GM21360 (cell line): ENCODE data around the gene HCFC1.

Experiments
- ATAC-seq: cut with Tn5 transposase; IDR thresholded peaks from one replicate; pipeline ENCODE4 v1.9.1; 2021; ENCODE audit warnings: mild to moderate bottlenecking, moderate library complexity; ENCODE audit not compliant: unreplicated experiment

The HCFC1 gene

DNA sequence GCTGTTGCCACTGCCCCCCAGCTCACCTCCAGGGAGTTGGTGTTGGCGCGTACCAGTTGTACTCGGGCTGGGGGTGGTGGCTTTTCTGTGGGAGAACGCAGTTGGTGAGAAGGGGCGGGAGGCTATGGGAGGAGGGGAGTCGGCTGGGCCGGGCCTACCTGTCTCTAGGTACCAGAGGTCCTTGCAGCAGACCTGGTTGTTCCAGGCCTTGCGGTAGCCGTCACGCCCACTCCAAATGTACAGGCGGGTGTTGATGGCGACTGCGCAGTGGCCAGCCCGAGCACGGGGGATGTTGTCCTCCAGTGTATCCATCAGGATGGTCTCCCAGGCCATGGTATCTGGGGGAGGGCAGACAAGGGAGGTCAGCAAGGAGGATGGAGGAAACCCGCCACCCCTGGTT, 11.5 kb downstream of the HCFC1 start:
- no peak for ATAC-seq

DNA sequence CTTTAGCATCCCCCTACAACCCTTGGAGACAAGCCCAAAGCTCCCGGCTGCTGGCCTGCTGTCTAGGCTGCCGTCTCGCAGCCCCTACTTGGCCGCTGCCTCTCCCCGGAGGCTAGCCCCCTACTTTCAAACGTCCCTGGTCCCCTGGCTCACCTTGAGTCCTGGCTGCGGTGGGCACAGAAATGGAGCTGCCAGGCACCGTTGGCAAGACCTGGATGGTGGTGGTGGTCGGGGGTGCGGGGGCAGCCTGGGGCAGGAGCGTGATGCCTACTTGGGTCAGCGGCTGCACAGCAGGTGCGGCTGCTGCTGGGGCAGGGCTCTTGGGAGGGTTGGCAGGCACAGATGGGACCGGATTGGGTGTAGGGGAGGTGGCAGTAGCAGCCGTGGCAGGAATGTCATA, 12.0 kb downstream of the HCFC1 start:
- ATAC-seq = no peak

DNA sequence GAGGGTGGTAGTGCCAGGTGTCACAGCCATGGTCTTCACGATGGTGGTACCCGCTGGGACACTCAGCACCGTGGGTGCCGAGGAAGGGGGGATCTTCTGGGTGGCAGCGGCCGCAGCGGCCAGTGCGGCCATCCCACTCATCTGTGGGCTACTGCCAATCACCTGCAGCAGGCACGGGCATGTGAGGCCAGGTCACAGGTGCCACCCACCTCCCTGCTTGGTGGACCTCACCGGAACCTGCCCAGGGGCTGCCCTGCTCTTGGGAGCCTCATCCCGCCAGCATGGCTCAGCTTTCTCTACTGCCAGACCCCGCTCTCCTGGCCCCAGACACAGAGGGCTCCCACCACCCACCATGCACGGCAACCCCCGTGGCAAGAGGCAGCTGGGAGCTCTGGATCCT, 13.0 kb downstream of the HCFC1 start:
- no peak for ATAC-seq

DNA sequence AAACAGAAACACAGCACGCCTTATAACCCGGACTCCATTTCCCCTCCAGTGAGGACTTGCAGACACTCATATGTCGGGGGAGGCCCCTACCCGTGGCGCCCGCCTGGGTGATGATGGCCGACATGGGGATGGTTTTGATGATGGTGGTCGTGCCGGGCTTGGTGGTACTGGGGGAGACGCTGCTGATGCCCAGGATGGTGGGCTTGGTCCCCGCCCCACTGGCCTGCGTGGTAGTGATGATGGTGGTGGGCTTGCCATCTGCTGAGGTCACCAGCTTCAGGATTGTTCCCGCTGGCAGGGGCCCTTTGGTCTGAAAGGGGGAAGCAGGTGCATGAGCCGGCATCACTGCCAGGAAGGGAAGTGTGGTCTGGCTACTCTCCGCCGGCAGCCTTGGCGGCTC, 14.4 kb downstream of the HCFC1 start:
- ATAC-seq = no peak

DNA sequence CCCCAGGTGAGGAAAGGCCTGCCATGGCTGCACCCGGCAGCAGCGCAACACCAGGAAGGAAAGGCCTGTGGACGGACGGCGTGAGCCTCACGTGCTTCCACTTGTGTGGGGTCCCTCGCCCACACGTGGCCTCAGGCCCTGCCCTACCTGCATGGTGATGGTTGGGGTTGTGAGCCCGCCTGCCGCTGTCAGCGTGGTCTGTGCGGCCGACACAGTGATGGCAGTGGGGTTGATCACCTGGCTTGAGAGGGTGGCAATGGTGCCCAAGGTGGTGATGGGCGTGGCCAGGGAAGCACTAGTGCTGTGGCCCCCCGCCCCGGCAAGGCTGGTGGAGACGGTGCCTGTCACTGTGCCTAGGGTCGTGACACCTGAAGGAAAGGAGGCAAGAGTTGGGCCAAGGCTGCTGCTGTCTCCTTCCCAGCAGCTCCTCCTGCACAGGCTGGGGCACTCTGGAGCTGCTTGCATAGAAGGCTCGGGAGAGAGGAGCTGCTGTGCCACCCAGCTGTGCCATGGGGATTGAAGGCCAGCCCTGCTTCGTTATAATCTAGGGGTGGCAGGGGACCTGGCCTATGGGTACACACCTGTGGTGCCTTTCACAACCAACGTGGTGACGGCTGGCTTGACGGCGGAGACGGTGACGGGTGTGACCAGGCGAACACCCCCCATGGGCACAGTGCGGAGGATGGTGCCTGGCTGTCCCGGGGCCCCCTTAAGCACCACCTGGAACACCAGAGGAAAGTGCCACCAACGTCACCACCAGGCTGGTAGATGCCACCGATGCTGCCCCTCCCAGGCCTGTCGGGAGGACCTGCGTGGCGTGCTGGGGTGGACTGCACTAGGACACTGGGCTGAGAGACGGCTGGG, 15.3 kb downstream of the HCFC1 start:
- ATAC-seq = no peak

DNA sequence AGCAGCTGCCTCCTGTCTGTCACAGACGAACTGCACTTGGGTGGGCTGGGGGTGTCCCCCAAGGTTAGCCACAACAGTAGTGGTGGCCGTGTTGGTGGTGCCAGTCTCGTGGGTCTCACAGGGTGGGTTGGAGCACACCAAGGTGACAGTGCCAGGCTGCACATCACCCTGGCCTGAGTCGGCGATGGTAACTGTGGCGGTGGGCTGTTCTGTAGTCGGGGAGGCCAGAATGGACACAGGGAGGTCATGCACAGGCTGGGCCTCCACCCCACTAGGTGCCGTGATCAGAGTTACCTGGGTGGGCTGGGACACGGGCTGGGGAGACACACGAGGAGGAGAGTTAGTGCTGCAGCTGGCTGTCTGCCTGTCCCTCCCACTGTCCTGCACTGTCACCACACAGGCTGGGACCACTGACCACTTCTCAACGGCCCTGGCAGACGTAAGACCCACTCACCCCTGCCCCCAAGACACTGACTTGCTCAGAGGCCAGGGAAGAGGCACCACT, 16.3 kb downstream of the HCFC1 start:
- no peak for ATAC-seq

DNA sequence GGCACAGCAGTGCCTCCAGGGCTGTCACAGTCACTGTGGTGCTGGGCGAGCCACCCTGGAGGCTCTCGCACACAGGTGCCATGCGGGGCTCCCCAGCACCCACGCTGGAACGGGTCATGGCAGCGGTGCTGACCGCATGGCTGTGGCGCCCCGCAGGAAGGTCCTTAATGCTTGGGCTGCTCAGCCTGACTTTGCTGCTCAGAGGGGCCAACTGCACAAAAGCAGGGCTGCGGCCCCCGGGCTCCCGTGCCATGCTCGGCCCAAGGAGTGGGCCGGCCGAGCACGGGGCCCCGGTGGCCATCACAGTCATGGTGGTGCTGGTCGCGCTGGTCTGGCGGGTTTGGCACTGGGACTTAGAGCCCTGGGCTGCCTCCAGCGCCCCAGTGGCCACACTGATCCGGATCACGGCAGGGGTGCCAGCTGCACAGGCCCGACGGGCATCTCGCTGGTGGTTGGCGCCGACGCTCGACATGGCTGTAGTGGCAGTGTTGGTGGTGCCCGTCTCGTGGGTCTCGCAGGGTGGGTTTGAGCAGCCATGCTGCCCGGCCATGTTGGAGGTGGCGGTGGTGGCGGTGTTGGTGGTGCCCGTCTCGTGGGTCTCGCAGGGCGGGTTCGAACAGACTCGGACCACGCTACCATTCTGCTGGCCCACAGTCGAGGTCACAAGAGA, 16.9 kb downstream of the HCFC1 start:
- ATAC-seq = no peak

DNA sequence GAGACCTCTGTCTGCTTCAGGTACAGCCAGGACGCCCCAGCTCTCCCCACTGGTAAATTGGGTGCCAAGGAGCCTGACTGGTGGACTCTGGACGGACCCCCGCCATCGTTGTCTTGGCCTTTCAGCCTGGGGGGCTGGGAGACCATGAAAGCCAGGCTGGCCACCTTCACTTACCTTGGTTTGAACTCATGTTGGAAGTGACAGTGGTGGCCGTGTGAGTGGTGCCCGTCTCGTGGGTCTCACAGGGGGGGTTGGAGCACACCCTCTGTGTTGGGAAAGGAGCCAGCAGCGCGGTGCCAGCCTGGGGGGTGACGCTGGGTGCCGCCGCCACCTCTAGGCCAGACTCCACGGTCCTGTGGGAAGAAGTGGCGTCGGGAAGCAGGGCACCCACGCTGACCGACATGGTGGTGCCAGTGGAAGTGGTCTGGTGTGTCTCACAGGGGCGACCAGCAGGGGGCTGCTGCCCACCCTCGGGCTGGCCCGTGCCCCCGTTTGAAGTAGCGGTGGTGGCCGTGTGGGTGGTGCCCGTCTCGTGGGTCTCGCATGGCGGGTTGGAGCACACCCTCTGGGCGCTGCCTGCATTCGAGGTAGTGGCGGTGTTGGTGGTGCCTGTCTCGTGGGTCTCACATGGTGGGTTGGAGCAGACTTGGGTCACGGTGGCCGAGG, 17.6 kb downstream of the HCFC1 start:
- ATAC-seq = no peak

DNA sequence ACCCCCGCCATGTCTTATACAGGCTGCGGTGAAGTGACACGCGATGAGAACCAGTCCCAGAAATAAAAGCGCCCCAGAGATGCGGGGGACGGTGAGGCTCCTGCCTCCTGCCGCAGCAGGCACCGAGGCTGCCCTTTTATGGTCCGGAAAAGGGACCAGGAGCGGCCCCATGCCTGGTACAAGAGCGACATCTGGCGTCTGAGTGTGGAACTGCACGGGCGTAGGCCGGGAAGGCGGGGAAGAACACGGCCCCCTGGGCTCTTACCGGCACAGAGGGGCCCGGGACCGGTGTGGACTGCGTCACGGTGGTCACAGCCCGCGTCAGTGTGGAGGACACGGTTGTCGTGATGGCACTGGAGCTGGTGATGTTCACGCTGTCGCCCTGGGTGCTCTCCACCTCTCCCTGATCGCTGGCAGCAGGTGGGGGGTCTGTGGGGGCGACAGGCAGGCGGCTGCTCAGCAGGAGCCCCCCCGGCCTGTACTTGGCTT, 18.2 kb downstream of the HCFC1 start:
- peak; percentile 47 for ATAC-seq

DNA sequence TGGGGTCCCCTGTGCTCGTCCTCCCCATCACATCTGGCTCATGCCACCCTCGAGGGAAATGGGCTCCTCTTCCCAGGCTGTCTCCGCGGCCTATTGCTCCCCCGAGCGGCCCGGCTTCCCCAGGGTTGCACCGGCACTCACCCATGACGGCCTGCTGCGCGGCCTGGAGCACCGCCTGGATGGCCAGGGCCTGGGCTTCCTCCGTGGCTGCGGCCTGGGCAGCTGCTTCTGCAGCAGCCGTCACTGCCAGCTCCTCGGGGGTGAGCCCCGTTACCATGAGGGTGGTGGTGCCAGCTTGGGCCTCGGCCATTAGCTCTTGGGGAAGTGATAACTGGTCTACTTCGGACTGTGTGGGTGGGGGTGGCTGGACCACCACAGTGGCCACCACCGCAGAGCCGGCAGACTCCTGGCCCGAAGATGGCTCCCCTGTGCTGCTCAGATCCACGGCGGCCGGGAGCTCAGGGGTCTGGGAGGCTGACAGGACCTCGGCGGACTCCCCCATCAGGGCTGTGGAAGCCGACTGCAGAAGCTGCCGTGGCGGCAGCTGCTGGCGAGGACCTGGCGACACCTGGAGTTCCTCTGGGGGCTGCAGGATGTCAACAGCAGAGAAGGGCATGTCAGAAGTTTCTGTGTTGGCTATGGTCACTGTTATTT, 19.1 kb downstream of the HCFC1 start:
- ATAC-seq = no peak

DNA sequence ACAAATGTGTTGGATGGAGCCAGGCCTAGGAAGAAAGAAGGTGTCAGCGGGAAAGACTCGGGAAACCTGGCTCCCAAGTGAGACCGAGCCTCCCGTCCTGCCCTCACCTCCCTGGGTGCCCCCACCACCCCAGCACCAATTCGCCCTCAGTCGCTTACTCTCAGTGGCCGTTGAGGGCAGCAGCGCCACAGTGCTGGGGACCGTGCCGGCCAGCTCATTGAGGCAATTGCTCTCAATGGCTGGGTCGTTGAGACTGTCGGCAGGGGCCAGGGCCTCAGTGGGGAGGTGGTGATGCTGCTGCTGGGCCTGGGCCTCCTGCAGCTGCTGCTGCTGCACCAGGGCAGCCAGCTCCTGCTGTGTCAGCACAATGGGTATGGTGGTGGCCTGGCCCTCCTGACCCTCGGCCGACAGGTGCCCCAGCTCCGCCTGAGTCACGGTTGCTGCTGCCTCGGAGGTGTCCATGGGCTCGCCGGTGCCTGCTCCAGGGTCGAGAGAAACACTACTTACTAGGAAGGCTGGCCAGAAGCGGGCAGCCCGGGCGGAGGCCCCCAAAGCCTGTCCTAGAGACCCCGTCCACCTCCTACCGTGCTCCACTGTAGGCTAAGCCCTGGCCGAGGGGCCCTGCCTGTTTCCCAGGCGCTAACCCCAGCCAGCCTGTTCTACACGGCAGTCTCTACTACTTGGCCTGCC, 19.8 kb downstream of the HCFC1 start:
- ATAC-seq = no peak

DNA sequence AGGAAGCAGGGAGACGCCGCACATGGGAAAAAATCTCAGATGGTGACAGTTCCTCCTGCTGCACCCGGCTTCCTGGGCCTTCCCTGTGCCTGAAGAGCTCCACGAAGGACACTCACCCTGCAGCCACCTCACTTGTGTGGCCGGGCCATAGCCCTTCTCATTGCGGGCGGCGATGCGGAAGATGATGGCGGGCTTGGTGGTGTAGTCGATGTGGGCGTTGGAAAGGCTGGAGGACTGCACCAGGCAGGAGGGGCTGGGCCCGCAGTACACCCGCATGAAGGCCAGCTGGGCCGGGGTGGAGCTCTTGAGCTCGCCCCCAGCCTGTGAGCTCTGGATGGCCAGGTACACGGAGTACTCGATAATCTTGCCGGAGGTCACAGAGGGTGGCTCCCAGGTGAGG, 21.5 kb downstream of the HCFC1 start:
- no peak for ATAC-seq

DNA sequence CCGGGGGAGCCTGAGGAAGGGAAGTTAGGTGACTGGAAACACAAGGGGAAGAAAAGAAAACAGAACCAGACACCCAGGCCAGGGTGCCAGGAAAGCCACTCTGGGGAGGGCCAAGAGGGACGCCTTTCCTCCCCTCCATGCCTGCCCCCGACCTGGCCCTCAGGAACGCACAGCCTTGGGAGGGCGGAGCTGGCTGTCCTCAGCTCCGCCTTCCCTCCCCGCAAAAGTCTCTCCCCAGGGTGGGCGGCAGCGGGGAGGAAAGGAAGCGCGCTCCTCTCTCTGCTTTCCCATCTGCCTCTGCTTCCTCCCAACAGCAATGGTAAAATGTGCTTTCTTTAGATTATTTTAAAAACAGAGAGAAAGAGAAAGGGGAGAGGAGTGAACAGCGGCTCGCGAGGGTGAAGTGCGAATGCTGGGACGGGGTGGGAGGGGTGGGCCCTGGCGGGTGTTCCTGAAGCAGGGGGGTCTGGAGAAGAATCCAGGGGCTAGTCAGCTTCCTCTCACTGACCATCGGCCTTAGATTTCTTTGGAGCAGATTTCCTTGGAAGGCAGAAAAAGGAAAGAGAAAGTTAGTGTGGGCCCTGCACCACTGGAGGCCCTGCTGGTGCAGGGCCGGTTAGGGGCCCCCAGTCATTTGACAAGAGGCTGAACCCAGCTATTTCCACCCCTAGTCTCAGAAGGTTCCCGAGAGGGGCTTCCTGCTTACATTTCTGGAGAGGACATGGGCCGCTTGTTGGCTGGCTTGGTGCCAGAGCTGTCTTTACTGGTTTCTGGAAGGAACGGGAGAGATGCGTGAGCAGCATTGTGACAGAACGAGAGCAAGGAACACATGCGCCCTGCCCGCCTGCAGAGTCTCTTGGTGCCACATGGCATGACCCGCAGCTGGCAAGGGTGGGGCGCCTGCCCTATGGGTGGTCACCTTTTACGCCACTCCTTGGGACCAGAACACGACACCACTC, 22.5 kb downstream of the HCFC1 start:
- no peak for ATAC-seq

DNA sequence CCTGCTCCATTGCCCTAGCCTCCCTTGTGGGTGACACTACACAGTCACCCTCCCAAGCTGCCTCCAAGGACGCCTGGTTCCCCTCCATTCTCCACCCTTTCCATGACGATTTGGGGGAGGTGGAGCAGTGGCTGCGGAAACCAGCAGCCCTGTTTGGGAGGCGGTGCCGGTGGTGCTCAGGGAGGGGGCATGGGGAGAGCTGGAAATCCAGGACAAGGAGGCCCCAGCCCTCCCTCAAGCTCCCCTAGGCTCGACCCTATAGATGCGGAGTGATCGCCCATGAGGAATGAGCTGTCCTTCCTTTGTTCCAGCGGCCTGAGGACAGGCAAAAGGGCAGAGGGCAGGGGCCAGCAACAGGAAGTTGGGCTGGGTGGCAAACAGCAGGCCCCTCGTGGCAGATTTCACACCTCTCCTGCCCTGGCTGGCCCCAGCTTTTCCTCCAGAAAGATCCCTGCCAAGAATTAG, 23.6 kb downstream of the HCFC1 start:
- ATAC-seq = no peak

DNA sequence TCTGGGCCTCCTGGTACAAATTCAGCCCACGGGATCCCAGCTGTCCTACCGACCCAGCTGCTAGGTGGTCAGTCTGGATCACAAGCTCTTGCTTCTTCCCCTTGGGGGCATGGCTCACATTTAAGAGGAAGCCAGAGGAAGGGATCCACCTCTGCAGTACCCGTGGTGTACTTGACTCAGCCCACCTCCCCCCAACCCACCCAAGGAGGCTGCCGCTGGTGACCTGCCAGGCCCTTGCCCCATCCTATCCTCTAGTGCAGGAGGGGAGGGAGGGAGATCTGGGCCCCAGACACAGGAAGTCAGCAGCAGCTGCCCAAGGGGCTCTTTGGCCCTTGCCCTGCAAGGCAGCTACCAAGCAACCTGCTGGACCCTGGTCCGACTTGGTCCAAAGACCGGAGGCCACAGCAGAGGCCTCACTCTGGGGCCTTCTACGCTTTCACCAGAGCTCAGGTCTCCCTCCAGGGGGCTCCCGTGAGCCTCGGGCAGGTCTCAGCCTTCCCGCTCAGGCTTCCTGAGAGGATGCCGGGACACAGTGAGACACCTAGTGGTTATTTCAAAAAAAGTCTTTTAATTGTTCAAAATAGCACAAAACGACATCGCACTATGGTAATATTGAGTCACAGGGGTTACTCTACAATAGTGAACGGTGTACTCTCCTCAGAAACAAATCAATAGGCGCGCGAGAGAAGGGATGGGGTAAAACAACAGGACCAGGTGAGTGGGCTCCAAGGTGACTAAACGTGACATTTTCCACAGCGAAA, 24.4 kb downstream of the HCFC1 start:
- no peak for ATAC-seq

DNA sequence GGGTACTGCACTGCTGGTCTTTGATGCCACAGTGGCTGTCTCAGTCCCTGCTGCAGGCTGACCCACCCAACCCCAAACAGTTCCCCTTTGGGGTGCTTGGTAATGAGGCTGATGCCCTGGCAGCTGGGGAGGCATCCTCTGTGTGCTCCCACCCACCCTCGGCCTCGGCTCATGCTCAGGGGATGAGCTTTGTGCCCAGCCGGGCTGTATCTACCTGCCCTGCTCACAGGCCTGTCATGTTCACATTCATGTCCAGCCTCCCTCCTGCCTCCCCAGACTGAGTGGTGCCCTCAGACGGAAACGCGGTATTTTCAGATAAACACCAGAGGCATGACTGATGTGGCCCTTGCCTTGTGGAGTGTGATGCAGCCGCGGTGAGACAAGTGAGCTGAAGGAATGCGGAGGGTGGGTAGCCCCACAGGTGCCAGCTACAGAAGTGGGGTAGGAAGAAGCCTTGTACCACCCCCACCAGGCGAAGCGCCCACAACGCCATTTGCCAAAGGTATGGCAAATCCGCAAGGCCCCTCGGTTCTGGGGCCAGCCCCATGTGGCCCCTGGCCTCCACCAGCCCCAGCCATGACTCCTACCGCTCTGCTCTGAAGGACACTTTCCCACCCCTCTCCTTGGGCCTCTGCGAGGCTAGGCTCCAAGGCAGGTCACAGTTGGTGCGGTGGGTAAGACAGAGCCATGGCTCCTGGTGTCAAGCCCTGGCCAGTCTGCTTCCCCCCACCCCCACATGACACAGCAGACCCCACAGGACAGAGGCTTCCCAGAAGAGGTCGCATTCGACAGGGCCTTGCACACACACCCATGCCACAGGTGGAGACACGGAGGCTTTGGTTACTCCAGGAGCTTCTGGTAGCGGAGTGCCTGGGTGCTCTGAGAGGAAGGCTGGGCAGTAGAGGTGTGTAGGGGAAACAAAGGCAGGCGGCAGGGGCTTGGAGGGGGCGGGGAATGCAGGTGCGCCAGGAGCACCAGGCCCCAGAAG, 25.4 kb downstream of the HCFC1 start:
- no peak for ATAC-seq

DNA sequence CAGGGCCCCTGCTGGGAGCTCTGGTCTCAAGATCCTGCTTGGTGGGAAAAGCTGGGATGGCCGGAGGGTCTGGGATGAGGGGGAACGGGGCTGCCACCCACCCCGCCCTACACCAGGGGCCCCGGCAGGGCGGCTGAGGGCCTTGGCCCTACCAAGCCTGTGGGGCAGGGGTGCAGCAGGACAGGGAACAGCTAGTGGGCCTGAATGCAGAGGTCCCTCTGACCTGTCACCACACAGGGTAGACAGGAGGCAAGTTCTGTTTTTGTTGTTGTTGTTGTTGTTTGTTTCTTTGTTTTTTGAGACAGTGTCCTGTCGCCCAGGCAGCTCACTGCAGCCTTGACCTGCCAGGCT, 26.8 kb downstream of the HCFC1 start:
- no peak for ATAC-seq
